ENCODE measurements around the gene TMEM30B.
A peak's percentile ranks its signal among the peaks of the same experiment; 100 is the strongest.

The TMEM30B gene

GRCh38 chr14:61298824-61299223 is 17.7 kb upstream of the TMEM30B start:
- DNase-seq: no peak

- no peak for DNase-seq
Measured at GRCh38 chr14:61297581-61297980, 16.4 kb upstream of the TMEM30B start.

GRCh38 chr14:61296719-61297502 is 15.8 kb upstream of the TMEM30B start:
- DNase-seq: peak; percentile 31 to 72

DNA sequence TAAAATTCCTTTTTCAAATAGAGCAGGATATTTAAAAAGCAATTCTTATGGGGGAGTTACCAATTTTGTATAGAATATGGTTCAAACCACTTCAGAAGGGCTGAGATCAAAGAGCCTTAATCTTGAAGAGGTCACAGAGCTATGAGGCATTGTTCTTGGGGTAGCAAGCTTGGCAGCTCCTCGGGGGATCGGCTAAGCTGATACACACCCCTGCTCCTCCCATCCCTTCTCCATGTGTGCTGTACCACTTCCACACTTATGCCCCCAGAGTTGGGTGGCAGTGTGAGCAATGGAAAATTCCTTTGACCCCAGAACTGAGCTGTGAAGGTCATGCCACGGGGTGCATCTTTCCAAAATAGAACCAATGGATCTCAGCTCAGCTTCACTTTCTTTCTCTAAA is 15.0 kb upstream of the TMEM30B start:
- peak; percentile 15 to 54 for DNase-seq

DNA sequence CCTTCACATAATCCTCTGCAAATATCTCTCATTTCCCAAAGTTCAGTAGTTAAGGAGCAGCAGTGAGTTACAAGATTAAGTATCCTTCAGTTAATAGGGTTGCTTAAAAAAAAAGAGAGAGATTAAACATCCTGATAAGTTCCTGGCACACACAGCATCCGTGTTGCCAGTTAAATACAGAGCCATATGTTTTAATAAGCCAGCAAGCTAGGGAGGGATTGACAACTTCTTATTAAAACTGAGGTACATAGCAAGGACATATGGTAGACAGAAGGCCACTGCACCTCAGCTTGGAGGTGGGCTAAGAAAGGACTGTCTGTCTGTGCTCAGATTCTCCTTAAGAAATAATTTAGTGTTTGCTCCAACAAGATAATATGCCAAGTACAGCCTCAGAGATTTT is 9.6 kb upstream of the TMEM30B start:
- DNase-seq: peak; percentile 99 to 100

- DNase-seq: no peak
Measured at GRCh38 chr14:61288720-61289119, 7.6 kb upstream of the TMEM30B start.

DNA sequence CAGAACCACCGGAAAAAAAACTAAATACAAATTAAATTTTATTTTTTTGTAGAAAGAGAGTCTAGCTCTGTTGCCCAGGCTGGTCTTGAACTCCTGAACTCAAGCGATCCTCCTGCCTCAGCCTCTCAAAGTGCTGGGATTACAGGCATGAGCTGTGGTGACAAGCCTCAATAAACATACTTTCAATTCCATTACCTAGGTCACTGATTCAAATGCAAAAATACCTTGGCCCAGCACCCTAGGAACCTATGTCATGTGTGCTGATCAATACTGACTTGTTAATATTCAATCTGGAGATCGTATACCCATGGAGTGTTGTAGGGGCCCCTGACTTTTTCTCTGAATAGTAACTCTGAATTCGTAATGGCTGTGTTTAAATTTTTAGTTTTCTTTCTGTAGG is 7.1 kb upstream of the TMEM30B start:
- no peak for DNase-seq

- no peak for DNase-seq
Measured at GRCh38 chr14:61287196-61287595, 6.1 kb upstream of the TMEM30B start.

DNA sequence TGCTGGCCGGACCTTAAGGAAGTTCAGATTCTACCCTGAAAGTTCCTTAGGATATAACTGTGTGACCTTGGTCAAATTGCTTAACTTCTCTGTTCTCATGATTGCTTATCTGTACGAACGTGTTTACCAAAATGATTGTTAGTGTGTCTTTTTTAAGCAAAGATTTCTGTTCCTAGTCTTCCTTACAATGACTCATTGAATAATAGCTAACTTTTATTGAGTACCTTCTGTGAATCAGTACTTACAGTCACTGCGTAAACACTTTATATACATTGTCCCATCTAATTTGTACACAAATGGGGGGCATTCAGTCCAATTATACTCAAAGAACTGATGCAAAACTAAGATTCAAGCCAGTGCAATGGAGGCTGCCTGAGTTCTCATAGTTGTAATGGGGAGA is 4.2 kb upstream of the TMEM30B start:
- no peak for DNase-seq

GRCh38 chr14:61284001-61284400 is 2.9 kb upstream of the TMEM30B start:
- DNase-seq: peak in 1 of 2 experiments; percentile 17

- no peak for DNase-seq
Measured at GRCh38 chr14:61282746-61283145, 1.6 kb upstream of the TMEM30B start.

GRCh38 chr14:61281948-61282275 is 774 bp upstream of the TMEM30B start:
- peak; percentile 19 to 39 for DNase-seq

- DNase-seq: peak; percentile 74 to 86
Measured at GRCh38 chr14:61280526-61281185, 482 bp downstream of the TMEM30B start.

DNA sequence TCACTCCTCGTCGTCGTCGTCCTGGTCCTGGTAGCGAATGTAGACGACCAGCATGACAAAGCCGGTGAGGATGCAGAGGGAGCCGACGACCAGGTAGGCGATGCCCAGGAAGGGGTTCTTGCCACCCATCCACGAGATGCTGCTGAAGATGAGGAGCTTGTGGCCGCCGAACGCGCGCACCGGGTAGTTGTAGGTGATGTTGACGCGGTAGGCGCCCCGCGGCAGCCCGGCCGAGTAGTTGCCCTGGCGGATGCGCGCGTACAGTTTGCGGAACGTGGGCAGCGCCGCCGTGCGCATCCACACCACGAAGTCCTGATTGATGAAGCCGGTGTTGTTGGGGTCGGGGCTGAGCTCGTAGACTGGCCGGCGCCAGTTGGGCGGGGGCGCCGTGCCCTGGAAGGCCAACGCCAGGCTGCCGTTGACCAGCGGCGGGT is 1.0 kb downstream of the TMEM30B start:
- DNase-seq: peak in 1 of 2 experiments; percentile 54

- DNase-seq: no peak
Measured at GRCh38 chr14:61279082-61279481, 2.1 kb downstream of the TMEM30B start.

- DNase-seq: no peak
Measured at GRCh38 chr14:61277784-61278183, 3.4 kb downstream of the TMEM30B start.

GRCh38 chr14:61277232-61277631 is 3.9 kb downstream of the TMEM30B start:
- DNase-seq: no peak

GRCh38 chr14:61271552-61271951 is 9.6 kb downstream of the TMEM30B start:
- DNase-seq: no peak

DNA sequence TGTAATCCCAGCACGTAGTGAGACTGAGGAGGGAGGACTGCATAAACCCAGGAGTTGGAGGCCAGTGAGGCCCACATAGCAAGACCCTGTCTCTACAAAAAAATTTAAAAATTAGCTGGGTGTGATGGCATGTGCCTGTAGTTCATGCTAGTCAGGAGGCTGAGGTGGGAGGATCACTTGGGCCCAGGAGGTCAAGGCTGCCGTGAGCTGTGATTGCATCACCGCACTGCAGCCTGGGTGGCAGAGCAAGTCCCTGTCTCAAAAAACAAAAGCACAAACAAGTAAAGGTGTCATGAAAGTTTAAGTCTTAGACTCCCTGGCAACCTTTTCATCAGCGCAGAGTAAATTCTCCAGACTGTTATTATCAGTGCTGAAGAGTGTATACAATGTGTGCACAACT is 10.4 kb downstream of the TMEM30B start:
- DNase-seq: no peak

- peak; percentile 90 to 92 for DNase-seq
Measured at GRCh38 chr14:61269321-61270083, 11.6 kb downstream of the TMEM30B start.

GRCh38 chr14:61268812-61269211 is 12.3 kb downstream of the TMEM30B start:
- DNase-seq: no peak

- DNase-seq: no peak
Measured at GRCh38 chr14:61266891-61267740, 14.0 kb downstream of the TMEM30B start.

DNA sequence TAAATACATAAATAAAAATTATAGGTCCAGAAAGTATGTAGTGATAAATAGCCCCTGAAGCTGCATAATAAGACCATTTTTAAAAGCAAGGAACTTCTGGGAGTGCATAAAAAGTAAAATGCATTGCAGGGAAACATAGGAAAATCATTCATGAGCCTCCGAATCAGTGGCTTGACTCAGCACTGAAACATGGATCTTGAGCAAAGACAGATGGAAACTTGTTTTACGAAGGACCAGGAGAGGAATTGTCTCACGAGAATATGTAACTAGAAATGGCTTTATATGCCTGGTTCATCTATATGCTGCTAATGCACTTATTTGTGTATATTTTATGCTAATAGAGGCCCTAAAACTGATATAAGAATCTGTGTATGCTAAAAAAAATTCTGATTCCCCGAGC is 14.7 kb downstream of the TMEM30B start:
- no peak for DNase-seq

Measured in NCI-H524 (cell line).